Measurements from ENCODE around the gene OR2D3.

The OR2D3 gene

DNA sequence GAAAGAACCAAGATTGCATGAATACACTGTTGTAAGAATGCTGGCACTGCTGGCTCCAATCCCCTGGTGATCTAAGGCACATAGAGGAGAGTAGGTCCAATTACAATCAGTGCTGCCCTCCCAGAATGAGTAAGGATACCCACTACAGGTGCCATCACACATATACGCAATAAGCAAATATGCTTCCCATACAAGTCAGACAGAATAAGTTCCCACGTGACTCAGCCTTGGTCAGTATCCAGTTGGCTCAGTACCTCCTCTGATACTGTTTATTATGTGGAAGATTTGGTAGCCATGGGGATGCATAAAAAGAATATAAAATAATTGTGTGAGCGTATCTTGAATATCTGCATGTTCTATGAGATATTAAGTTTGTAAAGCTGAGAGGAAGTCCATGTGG is 8.9 kb upstream of the OR2D3 start:
- TF ChIP-seq ZFX (IDR thresholded peaks at IDR 0.05; ENCODE audit: borderline replicate concordance): no peak
- TF ChIP-seq, protein P1, sequence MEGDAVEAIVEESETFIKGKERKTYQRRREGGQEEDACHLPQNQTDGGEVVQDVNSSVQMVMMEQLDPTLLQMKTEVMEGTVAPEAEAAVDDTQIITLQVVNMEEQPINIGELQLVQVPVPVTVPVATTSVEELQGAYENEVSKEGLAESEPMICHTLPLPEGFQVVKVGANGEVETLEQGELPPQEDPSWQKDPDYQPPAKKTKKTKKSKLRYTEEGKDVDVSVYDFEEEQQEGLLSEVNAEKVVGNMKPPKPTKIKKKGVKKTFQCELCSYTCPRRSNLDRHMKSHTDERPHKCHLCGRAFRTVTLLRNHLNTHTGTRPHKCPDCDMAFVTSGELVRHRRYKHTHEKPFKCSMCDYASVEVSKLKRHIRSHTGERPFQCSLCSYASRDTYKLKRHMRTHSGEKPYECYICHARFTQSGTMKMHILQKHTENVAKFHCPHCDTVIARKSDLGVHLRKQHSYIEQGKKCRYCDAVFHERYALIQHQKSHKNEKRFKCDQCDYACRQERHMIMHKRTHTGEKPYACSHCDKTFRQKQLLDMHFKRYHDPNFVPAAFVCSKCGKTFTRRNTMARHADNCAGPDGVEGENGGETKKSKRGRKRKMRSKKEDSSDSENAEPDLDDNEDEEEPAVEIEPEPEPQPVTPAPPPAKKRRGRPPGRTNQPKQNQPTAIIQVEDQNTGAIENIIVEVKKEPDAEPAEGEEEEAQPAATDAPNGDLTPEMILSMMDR (IDR thresholded peaks at IDR 0.05): no peak
- H3K27ac ChIP-seq: no peak overlapping the region

DNA sequence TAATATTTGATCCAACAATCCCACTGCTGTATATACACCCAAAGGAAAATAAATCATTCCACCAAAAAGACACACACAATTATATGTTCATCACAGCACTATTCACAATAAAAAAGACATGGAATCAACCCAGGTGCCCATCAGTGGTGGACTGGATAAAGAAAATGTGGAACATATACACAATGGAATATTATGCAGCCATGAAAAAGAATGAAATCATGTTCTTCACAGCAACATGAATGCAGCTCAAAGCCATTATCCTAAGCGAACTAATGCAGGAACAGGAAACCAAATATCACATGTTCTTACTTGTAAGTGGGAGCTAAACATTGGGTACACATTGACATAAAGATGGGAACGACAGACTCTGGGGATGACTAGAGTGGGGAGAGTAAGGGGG is 1.1 kb upstream of the OR2D3 start:
- H3K27ac ChIP-seq: no peak overlapping the region
- no peak for TF ChIP-seq ZFX (IDR thresholded peaks at IDR 0.05; ENCODE audit: borderline replicate concordance)
- TF ChIP-seq, protein P1 (IDR thresholded peaks at IDR 0.05): no peak

DNA sequence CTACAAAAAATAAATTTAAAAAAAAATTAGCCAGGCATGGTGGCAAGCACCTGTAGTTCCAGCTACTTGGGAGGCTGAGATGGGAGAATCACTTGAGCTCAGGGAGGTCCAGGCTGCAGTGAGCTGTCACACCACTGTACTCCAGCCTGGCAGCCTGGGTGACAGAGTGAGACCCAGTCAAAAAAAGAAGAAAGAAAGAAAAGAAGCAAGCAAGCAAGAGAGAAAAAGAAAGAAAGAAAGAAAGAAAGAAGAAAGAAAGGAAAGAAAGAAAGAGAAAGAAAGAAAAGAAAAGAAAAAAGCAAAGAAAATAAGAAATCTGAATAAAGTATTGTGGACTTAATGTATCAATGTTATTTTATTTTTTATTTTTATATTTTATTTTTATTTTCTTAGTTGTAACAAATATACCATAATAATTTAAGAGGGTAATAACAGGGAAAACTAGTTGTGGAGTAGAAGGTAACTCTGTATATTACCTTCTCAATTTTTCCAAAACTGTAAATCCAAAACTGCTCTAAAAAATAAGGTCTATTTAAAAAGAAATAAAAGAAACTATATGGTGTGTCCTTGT is 4.3 kb downstream of the OR2D3 start:
- peak overlapping the region; percentile 87 for H3K27ac ChIP-seq
- TF ChIP-seq ZFX (IDR thresholded peaks at IDR 0.05; ENCODE audit: borderline replicate concordance): no peak
- TF ChIP-seq, protein P1 (IDR thresholded peaks at IDR 0.05): no peak

DNA sequence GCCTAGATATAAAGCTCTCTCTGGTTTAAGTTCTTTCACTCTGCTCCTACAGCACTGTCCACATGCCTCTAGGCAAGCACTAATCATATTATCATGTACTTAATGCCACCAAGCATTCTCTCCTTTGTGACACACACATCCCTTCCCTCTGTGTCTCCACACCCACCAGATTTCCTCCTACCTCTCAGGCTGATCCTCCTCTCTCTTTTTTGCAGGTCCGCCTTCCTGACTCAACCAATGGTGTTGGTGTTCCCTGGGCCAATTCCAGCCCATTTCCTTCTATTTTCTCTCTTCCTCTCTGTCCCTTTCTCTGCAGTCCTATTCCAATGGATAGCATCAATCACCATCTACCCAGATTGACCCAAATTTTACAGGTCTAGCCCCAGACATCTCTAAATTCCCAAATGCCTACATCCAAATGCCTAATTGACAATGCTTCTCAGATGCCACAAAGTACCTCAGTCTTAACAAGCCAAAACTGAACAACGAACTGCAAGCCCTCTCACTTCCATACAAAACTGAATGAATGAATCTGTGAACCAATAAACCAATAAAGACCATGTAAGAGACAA is 4.9 kb downstream of the OR2D3 start:
- TF ChIP-seq, protein P1 (IDR thresholded peaks at IDR 0.05): no peak
- no peak for TF ChIP-seq ZFX (IDR thresholded peaks at IDR 0.05; ENCODE audit: borderline replicate concordance)
- peak overlapping the region; percentile 87 for H3K27ac ChIP-seq

DNA sequence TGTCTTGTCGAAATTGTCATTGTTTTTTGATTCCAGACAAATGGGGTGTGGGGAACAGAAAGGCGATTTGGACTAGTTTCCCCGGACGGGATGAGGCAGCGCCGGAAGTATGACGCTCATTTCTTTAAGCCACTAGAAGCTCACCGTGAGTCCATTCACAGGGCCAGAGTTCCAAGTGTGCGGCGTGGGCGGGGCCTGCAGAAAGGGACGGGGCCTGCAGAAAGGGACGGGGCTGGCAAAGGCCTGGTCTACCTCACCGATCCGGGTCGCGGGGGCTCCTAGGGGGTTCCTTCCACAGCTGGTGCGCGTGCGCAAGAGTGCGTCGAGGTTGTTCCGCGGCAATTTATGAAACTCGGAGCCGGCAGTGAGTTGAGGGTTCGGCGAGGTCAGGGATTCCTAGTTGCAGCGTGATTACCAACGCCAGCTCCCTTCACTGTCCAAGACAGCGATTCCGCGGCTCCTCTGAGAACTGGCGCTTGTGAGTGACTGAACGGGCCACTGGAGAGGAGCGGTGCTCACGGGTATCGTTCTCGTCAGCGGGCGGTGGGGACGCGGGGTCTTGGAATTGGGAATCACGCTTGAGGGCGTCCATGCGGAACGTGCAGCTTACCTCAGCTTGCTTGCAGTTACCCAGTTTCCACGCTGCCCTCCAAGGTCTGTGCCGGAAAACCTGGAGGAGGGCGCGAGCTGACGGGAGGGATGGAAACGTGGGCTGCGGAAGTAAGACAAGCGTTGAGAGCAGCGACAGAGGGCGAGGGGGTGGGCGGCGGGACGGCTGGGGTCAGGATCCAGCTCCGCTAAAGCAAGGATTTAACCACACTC is 5.6 kb downstream of the OR2D3 start, which contains the start of gene ZNF215:
TSS of gene ZNF215 (plus strand) at position 219 of the 822 bp plus-strand sequence. CDS start 5,847 bp downstream, outside the sequence.
- TF ChIP-seq ZFX (IDR thresholded peaks at IDR 0.05; ENCODE audit: borderline replicate concordance): no peak
- TF ChIP-seq, protein P1 (IDR thresholded peaks at IDR 0.05): no peak
- peak within 1 kb of the TSS; percentile 87 for H3K27ac ChIP-seq

DNA sequence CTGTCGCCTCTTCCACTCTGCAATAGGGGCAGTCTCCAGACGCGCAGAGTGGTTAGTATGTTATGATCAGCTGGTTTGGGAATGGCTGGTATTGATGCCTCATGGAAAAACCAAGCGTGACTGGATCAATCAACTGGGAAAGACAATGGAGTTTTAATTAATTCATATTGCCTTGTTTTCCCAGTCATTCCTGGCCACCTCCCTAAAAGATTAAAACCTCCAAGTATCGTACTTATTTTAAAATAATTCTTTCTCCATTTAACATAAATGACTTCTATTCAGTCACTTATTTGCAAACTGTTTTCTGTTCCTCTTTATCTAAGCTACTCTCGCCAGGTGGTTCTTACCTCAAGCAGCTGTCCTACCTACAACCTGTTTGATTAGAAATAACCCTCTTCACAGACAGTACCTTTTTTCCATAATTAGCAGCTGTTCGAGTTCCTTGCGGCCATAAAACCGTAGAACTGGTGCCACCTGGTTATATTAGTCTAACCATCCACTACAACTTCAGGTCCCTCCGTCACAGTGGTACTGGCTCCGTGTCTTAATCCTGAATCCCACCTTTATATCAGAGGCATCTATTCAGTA is 6.3 kb downstream of the OR2D3 start:
- TF ChIP-seq, protein P1 (IDR thresholded peaks at IDR 0.05): no peak
- TF ChIP-seq ZFX (IDR thresholded peaks at IDR 0.05; ENCODE audit: borderline replicate concordance): no peak
- peak overlapping the region; percentile 87 for H3K27ac ChIP-seq
